IPS-NIHi11 (cell line): Measurements from ENCODE around the gene NUP58.
"Not testable (repeated sequence)": the region's sequence is repeated elsewhere in the genome, so short reads cannot be mapped to it uniquely, and the experiment has no call there.

Experiments used
- DNase-seq: peaks from one replicate; pipeline ENCODE4 v3.0.0; 2012; ENCODE audit warnings: mixed read lengths, low spot score

The NUP58 gene

GRCh38 chr13:25302121-25302520 is 696 bp downstream of the NUP58 start:
- DNase-seq: no peak

- DNase-seq: no peak
Measured at GRCh38 chr13:25306671-25307464, 5.4 kb downstream of the NUP58 start.

GRCh38 chr13:25310891-25311290 is 9.5 kb downstream of the NUP58 start:
- no peak for DNase-seq

- not testable (repeated sequence) for DNase-seq
Measured at GRCh38 chr13:25318946-25319345, 17.5 kb downstream of the NUP58 start.

- no peak for DNase-seq
Measured at GRCh38 chr13:25319771-25320170, 18.3 kb downstream of the NUP58 start.

GRCh38 chr13:25324100-25324499 is 22.7 kb downstream of the NUP58 start:
- DNase-seq: no peak

- DNase-seq: no peak
Measured at GRCh38 chr13:25329706-25330105, 28.3 kb downstream of the NUP58 start.

- DNase-seq: no peak
Measured at GRCh38 chr13:25330541-25330940, 29.1 kb downstream of the NUP58 start.

- DNase-seq: no peak
Measured at GRCh38 chr13:25335856-25336255, 34.4 kb downstream of the NUP58 start.

GRCh38 chr13:25345576-25345975 is 44.2 kb downstream of the NUP58 start:
- no peak for DNase-seq

- no peak for DNase-seq
Measured at GRCh38 chr13:25347151-25347550, 45.7 kb downstream of the NUP58 start.

- DNase-seq: no peak
Measured at GRCh38 chr13:25351404-25351803, 50.0 kb downstream of the NUP58 start.

- no peak for DNase-seq
Measured at GRCh38 chr13:25352230-25352629, 50.8 kb downstream of the NUP58 start.

- no peak for DNase-seq
Measured at GRCh38 chr13:25352806-25353205, 51.4 kb downstream of the NUP58 start.

GRCh38 chr13:25353344-25353743 is 51.9 kb downstream of the NUP58 start:
- DNase-seq: no peak

GRCh38 chr13:25354377-25354776 is 53.0 kb downstream of the NUP58 start:
- no peak for DNase-seq

GRCh38 chr13:25360443-25360842 is 59.0 kb downstream of the NUP58 start:
- not testable (repeated sequence) for DNase-seq

GRCh38 chr13:25365720-25366235 is 64.4 kb downstream of the NUP58 start:
- no peak for DNase-seq

GRCh38 chr13:25371158-25371874 is 69.9 kb downstream of the NUP58 start:
- no peak for DNase-seq

GRCh38 chr13:25371875-25372283 is 70.5 kb downstream of the NUP58 start, which contains the start of gene ATP8A2:
Gene ATP8A2 (plus strand): TSS chr13:25371974. CDS start chr13:25372213, 239 bp downstream.
- DNase-seq: peak; percentile 67

- DNase-seq: peak; percentile 50
Measured at GRCh38 chr13:25372284-25373081, 71.1 kb downstream of the NUP58 start.

- peak; percentile 62 for DNase-seq
Measured at GRCh38 chr13:25375727-25376358, 74.4 kb downstream of the NUP58 start.
